ENCODE data around the gene RTL5.
"Not testable (repeated sequence)": the region's sequence is repeated elsewhere in the genome, so short reads cannot be mapped to it uniquely, and the experiment has no call there.

The RTL5 gene

DNA sequence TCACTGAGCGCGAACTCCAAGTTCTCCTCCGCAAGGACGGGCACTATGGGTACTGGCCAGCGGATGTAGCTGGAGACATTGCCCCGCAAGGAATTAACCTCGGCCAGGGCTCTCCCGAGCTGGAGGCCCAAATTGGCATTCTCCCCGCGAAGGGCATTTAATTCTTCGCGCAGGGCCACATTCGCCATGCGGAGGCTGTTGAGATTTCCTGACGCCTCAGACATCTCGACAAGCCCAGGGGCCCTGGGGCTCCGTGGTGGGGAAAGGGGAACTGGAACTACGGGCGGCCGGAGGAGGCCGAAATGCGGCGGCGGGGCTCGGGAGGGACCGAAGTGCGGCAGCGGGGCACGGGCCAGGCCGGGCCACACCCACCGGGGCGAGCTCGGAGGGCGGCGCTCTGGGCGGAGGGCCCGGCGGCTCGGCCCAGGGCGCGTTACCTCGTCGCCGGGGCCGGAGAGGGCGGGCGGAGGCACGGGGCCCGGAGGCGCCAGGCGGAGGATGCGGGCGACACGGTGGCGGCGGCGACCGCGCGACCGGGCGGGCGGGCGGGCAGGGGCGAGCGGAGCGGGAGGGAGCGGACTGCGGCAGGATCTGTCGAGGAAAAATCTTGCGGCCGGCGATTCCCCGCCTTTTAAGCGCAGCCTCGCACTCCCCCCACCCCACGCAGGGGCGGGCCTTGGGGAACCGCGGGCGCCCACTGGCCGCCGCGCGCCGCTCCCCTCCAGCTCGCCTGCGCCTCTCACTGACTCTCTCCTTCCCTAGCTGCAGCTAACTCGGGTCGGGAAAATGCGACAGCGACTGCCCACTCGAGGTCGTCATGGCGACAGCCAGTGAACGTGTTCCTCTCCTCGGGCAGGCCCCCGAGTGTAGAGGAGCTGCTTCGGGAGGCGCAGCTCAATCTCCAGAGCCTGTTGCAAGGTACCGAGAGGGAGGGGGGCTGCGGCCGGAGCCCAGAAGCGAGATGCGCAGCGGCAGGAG lies at the start of gene RTL5:
Gene RTL5 (minus strand): TSS at position 599 of the 978 bp plus-strand sequence.
- peak; percentile 86 for DNase-seq

DNA sequence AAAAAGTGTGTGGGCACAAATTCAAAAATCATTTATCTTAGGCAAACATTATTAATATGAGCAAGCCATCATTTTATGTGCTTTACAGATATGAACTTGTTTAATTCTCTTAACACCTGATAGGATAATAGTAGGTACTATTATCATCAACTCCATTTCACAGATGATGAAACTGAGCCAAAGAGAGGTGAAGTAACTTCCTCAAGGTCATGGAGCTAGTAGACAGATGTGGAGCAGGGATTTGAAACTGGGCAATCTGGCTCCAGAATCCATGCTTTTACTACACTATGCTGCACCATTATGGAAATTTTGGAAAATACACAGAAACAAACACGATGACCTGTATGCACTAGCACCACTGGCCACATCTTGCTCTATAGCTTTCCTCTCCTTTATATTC lies 48.8 kb upstream of the RTL5 start:
- no peak for DNase-seq

- DNase-seq, result no peak
Observed at GRCh38 chrX:72176981-72177380, 45.3 kb upstream of the RTL5 start.

DNA sequence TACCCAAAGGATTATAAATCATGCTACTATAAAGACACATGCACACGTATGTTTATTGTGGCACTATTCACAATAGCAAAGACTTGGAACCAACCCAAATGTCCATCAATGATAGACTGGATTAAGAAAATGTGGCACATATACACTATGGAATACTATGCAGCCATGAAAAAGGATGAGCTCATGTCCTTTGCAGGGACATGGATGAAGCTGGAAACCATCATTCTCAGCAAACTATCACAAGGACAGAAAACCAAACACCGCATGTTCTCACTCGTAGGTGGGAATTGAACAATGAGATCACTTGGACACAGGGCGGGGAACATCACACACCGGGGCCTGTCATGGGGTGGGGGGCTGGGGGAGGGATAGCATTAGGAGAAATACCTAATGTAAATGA lies 44.6 kb upstream of the RTL5 start:
- DNase-seq, result not testable (repeated sequence)

DNA sequence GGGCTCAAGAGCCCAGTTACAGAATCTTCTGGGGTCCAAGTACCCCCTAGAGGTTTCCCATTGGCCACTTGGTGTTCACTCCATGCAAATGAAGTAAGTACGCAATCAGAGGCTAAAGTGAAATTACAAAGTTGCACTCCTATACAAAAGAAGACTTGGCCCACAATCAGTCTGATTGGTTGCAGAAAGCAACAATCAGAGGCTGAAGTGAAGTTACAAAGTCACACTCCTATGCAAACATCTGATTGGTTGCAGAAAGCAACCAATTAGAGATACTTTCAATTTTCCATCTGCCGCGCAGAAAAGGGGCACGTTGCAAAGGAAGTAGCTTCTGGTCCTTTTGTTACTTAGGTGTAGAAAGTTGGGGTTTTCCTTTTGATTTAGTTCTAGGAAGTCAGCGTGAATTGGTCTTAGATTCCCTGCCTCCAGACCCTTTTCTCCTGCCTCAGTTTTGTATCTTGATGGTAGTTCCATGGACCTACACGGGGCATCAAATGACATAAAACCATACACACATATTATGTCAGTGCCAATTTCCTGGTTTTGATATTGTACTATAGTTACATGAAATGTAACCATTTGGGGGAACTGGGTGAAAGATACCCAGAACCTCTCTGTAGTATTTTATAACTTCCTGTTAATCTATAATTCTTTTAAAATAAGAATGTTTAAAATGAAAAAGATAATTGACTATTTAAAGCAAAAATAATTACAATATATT lies 37.5 kb upstream of the RTL5 start:
- no peak for DNase-seq

DNA sequence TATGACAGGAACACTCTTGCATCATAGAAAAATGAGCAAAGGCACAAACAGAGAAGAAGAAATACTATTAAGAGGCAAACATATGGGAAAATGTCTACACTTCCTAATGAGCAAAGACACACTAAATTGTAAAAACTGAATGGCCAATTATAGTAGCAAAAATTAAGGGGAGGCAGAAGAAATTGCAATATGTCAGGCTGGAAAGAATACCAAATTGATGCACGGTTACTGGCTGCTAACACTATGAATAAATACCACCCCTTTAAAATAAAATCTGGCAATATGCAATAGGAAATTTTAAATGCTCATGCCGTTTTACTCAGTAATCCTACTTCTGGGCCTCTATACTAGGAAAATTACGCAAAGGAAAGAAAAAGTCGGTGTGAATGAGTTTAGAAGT lies 33.8 kb upstream of the RTL5 start:
- no peak for DNase-seq

DNA sequence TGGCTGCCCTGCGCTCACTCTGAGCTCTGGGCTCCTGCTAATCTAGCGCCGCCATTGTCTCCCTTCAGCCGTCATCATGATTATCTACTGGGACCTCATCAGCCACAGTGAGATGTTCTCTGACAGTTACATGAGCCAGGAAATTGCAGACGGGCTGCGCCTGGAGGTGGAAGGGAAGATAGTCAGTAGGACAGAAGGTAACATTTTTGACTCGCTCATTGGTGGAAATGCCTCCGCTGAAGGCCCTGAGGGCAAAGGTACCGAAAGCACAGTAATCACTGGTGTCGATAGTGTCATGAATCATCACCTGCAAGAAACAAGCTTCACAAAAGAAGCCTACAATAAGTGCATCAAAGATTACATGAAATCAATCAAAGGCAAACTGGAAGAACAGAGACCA lies 28.1 kb upstream of the RTL5 start:
- DNase-seq, result no peak

GRCh38 chrX:72158773-72159172 lies 27.1 kb upstream of the RTL5 start:
- no peak for DNase-seq

DNA sequence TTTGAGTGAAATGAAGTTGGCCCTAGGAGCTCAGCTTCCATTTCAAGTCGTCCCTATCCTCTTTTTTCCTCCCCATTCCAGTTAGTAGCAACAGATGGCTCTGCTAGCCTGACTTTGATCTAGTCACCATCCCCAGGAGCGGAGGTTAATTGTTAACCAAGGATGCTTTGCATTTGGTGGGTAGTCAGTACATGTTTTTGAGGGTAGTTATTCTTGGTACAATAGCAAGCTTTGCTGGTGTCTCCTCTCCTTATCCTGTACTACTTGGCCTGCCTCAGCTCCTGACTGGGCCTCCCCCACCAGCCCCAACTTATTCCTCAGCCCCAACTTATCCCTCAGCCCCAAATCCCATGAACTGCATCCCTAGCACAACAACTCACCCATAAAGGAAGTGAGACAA lies 14.8 kb upstream of the RTL5 start:
- DNase-seq, result no peak

GRCh38 chrX:72145181-72145580 lies 13.5 kb upstream of the RTL5 start:
- DNase-seq, result no peak

DNA sequence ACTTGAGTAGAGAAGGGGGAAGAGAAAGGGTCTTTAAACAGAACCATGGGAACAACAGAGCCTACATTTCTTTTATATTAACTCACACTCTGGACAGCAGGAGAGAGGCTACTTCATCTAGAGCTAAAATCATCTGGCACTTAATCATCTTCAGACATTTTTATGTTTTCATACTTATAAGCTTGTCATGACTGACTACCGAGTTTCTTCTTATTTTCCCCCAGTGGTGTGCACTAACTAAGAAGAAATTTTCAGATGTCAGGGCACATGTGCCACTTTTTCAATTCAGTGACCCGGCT lies 11.8 kb upstream of the RTL5 start:
- no peak for DNase-seq

GRCh38 chrX:72142794-72143608 lies 11.3 kb upstream of the RTL5 start:
- no peak for DNase-seq

GRCh38 chrX:72142094-72142793 lies 10.5 kb upstream of the RTL5 start:
- peak; percentile 84 for DNase-seq

GRCh38 chrX:72141372-72142004 lies 9.8 kb upstream of the RTL5 start:
- no peak for DNase-seq

DNA sequence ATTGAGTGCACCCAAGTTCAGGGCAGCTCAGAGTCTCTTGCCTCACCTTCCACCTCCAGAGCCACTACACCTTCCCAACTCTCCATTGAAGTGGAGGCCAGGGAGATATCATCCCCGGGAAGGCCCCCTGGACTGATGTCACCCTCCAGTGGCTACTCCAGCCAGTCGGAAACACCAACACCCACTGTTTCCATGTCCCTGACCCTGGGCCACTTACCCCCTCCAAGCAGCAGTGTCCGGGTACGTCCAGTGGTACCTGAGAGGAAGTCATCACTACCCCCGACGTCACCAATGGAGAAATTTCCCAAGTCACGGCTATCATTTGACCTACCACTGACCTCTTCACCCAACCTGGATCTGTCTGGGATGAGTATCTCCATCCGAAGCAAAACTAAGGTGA lies 7.8 kb upstream of the RTL5 start:
- no peak for DNase-seq

DNA sequence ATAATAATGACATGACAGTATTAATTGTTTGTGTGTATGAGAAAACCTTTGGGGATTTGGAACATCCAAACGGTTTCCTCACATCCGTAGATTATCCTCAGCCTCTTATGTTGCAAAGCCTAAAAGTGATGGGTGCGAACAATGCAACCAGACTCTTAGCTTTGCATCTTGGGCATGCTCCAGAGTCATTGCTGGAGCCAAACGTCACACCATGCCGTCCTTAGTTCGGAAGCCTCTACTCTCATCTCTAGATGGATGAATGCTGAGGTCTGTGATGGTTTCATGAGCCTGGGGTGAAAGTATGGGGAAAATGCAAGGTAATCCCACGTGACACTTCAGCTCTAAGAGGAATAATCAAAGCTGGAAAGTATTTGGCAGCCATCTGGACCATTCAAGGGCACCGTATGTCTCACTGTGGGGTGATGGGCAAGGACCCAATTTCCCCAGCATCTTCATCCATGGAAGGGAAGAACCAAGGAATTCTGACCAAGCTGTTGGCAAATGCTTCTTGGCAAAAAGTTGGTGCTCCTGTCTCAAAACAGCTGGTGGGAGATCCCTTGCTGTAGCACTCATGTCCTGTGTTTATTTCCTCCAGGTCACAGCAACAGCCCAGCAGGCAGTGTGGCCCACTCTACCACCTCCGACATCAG lies 6.3 kb upstream of the RTL5 start:
- no peak for DNase-seq

GRCh38 chrX:72133851-72134546 lies 2.3 kb upstream of the RTL5 start:
- DNase-seq, result no peak

DNA sequence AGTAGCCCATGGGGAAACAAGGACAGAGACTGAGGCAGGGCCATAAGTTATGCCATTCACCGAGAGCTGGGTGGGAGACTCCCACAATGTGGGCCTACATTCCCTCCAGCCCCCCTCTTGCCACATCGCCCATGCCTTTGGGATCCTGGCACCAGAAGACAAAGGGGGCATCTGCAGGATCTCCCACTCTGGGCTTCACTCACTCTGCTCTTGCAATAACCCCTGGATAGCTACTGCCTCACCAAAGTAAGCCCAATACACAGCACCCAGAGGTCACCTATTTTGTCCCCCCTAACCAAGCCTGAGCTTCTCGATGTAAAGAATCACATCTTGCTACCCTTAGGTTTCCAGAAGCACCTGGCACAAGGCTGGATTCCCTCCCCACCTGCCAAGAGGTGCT lies 741 bp upstream of the RTL5 start:
- DNase-seq, result no peak

GRCh38 chrX:72130762-72131250 lies 909 bp downstream of the RTL5 start:
- DNase-seq, result no peak

DNA sequence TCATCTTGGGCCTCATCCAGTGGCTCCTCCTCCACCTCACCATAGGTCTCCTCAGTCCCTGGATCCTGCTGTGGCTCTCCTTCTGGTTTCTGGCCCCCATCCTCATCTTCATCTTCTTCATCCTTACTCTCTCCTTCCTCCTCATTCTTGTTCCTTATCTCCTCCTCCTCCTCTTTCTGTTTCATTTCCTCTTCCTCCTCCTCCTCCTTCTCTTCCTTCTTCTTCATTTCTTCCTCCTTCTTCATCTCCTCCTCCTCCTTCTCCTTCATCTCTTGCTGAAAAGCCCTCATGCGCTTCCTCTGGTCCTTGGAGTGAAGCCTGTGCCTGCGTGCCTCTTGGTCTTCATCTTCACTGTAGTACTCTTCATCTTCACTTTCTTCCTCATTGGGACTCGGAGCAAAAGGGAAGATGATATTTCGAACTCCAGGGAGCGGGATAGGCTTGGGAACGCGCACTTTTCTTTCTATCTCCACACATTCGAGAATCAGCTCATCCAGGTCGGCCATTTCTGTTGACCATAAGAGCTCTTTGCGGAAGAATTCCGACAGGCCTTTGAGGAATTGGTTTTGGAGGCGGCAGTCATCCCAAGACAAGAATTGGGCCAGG lies 1.5 kb downstream of the RTL5 start:
- no peak for DNase-seq

GRCh38 chrX:72129661-72130060 lies 2.1 kb downstream of the RTL5 start:
- DNase-seq, result no peak
